HepG2 (cell line): ENCODE results near the gene MPC1. TPM values are rescaled to one million over a fixed set of nuclear protein-coding genes. Genes with fewer than 3 reads are reported as not detected.

ENCODE experiments used
- AHR ChIP-seq: IDR thresholded peaks from 2 replicates; pipeline ENCODE4 v1.6.1; 2018; ENCODE audit warnings: missing genetic modification reagents, missing compliant biosample characterization
- ATM ChIP-seq: fragments of 450-650 bp; IDR thresholded peaks from 2 replicates; pipeline ENCODE4 v1.7.1; 2017; ENCODE audit warnings: mild to moderate bottlenecking, borderline replicate concordance
- CBX1 ChIP-seq: IDR thresholded peaks from one replicate; pipeline ENCODE4 v1.6.1; 2016; ENCODE audit warnings: antibody characterized with exemption, low read depth
- EHMT2 ChIP-seq: fragments of 200-600 bp; sonication (generic); IDR thresholded peaks from 2 replicates; pipeline ENCODE4 v1.7.0; 2017; ENCODE audit warnings: antibody characterized with exemption, low read depth, low read length, borderline replicate concordance
- FLYWCH1 ChIP-seq: sonication (generic); formaldehyde crosslinking; IDR thresholded peaks from 2 replicates; pipeline ENCODE4 v1.8.1; 2023; ENCODE audit warnings: mild to moderate bottlenecking, missing genetic modification reagents
- KLF13 ChIP-seq: sonication (generic); formaldehyde crosslinking; IDR thresholded peaks from 2 replicates; pipeline ENCODE4 v1.4.0; 2020; ENCODE audit warnings: mild to moderate bottlenecking, missing genetic modification reagents
- RARG ChIP-seq: sonication (generic); formaldehyde crosslinking; IDR thresholded peaks from 2 replicates; pipeline ENCODE4 v1.4.0; 2020; ENCODE audit warnings: low read depth, mild to moderate bottlenecking, missing genetic modification reagents
- SAFB2 ChIP-seq: sonication (generic); formaldehyde crosslinking; IDR thresholded peaks from 2 replicates; pipeline ENCODE4 v1.5.1; 2020; ENCODE audit warnings: missing genetic modification reagents, low read depth, mild to moderate bottlenecking, borderline replicate concordance
- TBX3 ChIP-seq: fragments of 450-650 bp; IDR thresholded peaks from 2 replicates; pipeline ENCODE4 v1.6.1; 2017; ENCODE audit warnings: antibody characterized with exemption, mild to moderate bottlenecking, inconsistent platforms, borderline replicate concordance
- ZFX ChIP-seq: sonication (generic); formaldehyde crosslinking; IDR thresholded peaks from 2 replicates; pipeline ENCODE4 v1.4.0; 2020; ENCODE audit warnings: mild to moderate bottlenecking, low read depth, missing genetic modification reagents, moderate library complexity
- ZNF20 ChIP-seq: sonication (generic); formaldehyde crosslinking; IDR thresholded peaks from 2 replicates; pipeline ENCODE4 v1.4.0; 2020; ENCODE audit warnings: mild to moderate bottlenecking, moderate library complexity, missing genetic modification reagents
- ZNF451 ChIP-seq: sonication (generic); formaldehyde crosslinking; IDR thresholded peaks from 2 replicates; pipeline ENCODE4 v1.5.0; 2020; ENCODE audit warnings: mild to moderate bottlenecking, missing genetic modification reagents
- ZNF563 ChIP-seq: sonication (generic); formaldehyde crosslinking; IDR thresholded peaks from 2 replicates; pipeline ENCODE4 v1.8.0; 2022; ENCODE audit warnings: mild to moderate bottlenecking, moderate library complexity, missing genetic modification reagents
- ZNF660 ChIP-seq: sonication (generic); formaldehyde crosslinking; IDR thresholded peaks from 2 replicates; pipeline ENCODE4 v1.5.1; 2020; ENCODE audit warnings: mild to moderate bottlenecking, low read depth, missing genetic modification reagents, borderline replicate concordance
- ZNF703 ChIP-seq: sonication (generic); formaldehyde crosslinking; IDR thresholded peaks from 2 replicates; pipeline ENCODE4 v1.5.1; 2020; ENCODE audit warnings: missing genetic modification reagents, mild to moderate bottlenecking, moderate library complexity, borderline replicate concordance
- ZNF878 ChIP-seq: sonication (generic); formaldehyde crosslinking; IDR thresholded peaks from 2 replicates; pipeline ENCODE4 v1.8.1; 2023; ENCODE audit warnings: mild to moderate bottlenecking, missing genetic modification reagents, moderate library complexity
- ZSCAN22 ChIP-seq: sonication (generic); formaldehyde crosslinking; IDR thresholded peaks from 2 replicates; pipeline ENCODE4 v1.4.0; 2020; ENCODE audit warnings: mild to moderate bottlenecking, missing genetic modification reagents
- polyA plus RNA-seq, 8 experiments: library from polyadenylated mRNA; depleted of rRNA in 3 of 8; stranded (reverse) in 7 of 8; unstranded in 1 of 8; fragments of >200 nt; fragmentation: Illumina TruSeq in 4 of 8; extraction: Trizol in 4 of 8; gene quantifications; 2 replicates each; pipeline versions ENCODE4 v1.2.1 to v1.2.3, GENCODE V29; 2011 to 2016; ENCODE audit warnings: low read depth in 4 of 8, missing spikeins in 1 of 8, mixed read lengths in 1 of 8; ENCODE audit not compliant: insufficient read depth in 1 of 8
- total RNA-seq, 5 experiments: library from RNA; depleted of rRNA; stranded (reverse); fragments of >200 nt; fragmentation: Illumina TruSeq; extraction: Trizol; gene quantifications; 2 replicates each; pipeline ENCODE4 v1.2.3, GENCODE V29; 2016; ENCODE audit warnings: low read depth in 1 of 5
- TF ChIP-seq, protein P1 (sequence below): sonication (generic); formaldehyde crosslinking; IDR thresholded peaks from 2 replicates; pipeline ENCODE4 v1.5.0; 2020; ENCODE audit warnings: mild to moderate bottlenecking, missing genetic modification reagents
- TF ChIP-seq, protein P2 (sequence below): sonication (generic); formaldehyde crosslinking; IDR thresholded peaks from 2 replicates; pipeline ENCODE4 v1.4.0; 2020; ENCODE audit warnings: missing genetic modification reagents
- TF ChIP-seq, protein P3 (sequence below): sonication (generic); formaldehyde crosslinking; IDR thresholded peaks from 2 replicates; pipeline ENCODE4 v1.4.0; 2020; ENCODE audit warnings: missing genetic modification reagents, mild to moderate bottlenecking, borderline replicate concordance

Gene MPC1
- total and polyA plus RNA-seq, 2 of the 13 experiments (the other 11 are each of a cell fraction or from before 2014, with no cell fraction given) = 189 to 214 TPM

- no peak for TF ChIP-seq ZNF660 (CRISPR knock-in tag)
- 0 out of 2 replicates have a peak, but pooled peaks have one; percentile 27 for TF ChIP-seq ZSCAN22 (CRISPR knock-in tag)
- TF ChIP-seq, protein P1, sequence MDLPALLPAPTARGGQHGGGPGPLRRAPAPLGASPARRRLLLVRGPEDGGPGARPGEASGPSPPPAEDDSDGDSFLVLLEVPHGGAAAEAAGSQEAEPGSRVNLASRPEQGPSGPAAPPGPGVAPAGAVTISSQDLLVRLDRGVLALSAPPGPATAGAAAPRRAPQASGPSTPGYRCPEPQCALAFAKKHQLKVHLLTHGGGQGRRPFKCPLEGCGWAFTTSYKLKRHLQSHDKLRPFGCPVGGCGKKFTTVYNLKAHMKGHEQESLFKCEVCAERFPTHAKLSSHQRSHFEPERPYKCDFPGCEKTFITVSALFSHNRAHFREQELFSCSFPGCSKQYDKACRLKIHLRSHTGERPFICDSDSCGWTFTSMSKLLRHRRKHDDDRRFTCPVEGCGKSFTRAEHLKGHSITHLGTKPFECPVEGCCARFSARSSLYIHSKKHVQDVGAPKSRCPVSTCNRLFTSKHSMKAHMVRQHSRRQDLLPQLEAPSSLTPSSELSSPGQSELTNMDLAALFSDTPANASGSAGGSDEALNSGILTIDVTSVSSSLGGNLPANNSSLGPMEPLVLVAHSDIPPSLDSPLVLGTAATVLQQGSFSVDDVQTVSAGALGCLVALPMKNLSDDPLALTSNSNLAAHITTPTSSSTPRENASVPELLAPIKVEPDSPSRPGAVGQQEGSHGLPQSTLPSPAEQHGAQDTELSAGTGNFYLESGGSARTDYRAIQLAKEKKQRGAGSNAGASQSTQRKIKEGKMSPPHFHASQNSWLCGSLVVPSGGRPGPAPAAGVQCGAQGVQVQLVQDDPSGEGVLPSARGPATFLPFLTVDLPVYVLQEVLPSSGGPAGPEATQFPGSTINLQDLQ (CRISPR knock-in tag) = no peak
- 0 out of 2 replicates have a peak, but pooled peaks have one; percentile 20 for TF ChIP-seq ZFX (CRISPR knock-in tag)
- peak; percentile 45; the same call in 1 of the 2 replicates for TF ChIP-seq EHMT2
- no peak for TF ChIP-seq SAFB2
- no peak for TF ChIP-seq ZNF20 (CRISPR knock-in tag)
- TF ChIP-seq TBX3 = peak; percentile 57; the same call in 1 of the 2 replicates
- no peak; the same call in 1 of the 2 replicates for TF ChIP-seq ZNF703 (CRISPR knock-in tag)
- peak; percentile 73; the same call in 1 of the 2 replicates for TF ChIP-seq RARG (CRISPR knock-in tag)
- TF ChIP-seq ZNF451 (CRISPR knock-in tag) = no peak
- TF ChIP-seq ATM = no peak
- no peak for TF ChIP-seq CBX1
- no peak for TF ChIP-seq ZNF563 (CRISPR knock-in tag)
- TF ChIP-seq ZNF878 (CRISPR knock-in tag) = peak; percentile 89
- TF ChIP-seq, protein P2, sequence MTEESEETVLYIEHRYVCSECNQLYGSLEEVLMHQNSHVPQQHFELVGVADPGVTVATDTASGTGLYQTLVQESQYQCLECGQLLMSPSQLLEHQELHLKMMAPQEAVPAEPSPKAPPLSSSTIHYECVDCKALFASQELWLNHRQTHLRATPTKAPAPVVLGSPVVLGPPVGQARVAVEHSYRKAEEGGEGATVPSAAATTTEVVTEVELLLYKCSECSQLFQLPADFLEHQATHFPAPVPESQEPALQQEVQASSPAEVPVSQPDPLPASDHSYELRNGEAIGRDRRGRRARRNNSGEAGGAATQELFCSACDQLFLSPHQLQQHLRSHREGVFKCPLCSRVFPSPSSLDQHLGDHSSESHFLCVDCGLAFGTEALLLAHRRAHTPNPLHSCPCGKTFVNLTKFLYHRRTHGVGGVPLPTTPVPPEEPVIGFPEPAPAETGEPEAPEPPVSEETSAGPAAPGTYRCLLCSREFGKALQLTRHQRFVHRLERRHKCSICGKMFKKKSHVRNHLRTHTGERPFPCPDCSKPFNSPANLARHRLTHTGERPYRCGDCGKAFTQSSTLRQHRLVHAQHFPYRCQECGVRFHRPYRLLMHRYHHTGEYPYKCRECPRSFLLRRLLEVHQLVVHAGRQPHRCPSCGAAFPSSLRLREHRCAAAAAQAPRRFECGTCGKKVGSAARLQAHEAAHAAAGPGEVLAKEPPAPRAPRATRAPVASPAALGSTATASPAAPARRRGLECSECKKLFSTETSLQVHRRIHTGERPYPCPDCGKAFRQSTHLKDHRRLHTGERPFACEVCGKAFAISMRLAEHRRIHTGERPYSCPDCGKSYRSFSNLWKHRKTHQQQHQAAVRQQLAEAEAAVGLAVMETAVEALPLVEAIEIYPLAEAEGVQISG (CRISPR knock-in tag) = peak; percentile 69
- TF ChIP-seq, protein P3, sequence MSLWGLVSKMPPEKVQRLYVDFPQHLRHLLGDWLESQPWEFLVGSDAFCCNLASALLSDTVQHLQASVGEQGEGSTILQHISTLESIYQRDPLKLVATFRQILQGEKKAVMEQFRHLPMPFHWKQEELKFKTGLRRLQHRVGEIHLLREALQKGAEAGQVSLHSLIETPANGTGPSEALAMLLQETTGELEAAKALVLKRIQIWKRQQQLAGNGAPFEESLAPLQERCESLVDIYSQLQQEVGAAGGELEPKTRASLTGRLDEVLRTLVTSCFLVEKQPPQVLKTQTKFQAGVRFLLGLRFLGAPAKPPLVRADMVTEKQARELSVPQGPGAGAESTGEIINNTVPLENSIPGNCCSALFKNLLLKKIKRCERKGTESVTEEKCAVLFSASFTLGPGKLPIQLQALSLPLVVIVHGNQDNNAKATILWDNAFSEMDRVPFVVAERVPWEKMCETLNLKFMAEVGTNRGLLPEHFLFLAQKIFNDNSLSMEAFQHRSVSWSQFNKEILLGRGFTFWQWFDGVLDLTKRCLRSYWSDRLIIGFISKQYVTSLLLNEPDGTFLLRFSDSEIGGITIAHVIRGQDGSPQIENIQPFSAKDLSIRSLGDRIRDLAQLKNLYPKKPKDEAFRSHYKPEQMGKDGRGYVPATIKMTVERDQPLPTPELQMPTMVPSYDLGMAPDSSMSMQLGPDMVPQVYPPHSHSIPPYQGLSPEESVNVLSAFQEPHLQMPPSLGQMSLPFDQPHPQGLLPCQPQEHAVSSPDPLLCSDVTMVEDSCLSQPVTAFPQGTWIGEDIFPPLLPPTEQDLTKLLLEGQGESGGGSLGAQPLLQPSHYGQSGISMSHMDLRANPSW (CRISPR knock-in tag) = peak; percentile 99
- peak; percentile 73; the same call in 1 of the 2 replicates for TF ChIP-seq FLYWCH1 (CRISPR knock-in tag)
- no peak for TF ChIP-seq KLF13 (CRISPR knock-in tag)
- no peak for TF ChIP-seq AHR
These were observed 5.0 kb upstream of the MPC1 start (continued) for GRCh38 chr6:166387642-166388289.
